Panc1 (cell line): ENCODE measurements around the gene TPI1. TPM values are rescaled to one million over a fixed set of nuclear protein-coding genes. Genes with fewer than 3 reads are reported as not detected.

Experiments used
- ATAC-seq: fragments of 200-7000 bp; cut with Tn5 transposase; 2 replicates; pipeline ENCODE4 v1.9.1; 2020; ENCODE audit warnings: mild to moderate bottlenecking, moderate library complexity
- BruUV-seq: library from RNA; stranded (reverse); fragments of 400-500 nt; replicated peaks from 2 replicates; lab custom pipeline; 2021; lab: Mats Ljungman, UMichigan
- CTCF ChIA-PET: fragments of 300-600 bp; sonication (Branson Sonifier 250); formaldehyde crosslinking; loops from one replicate; lab custom pipeline; 2022; ENCODE audit warnings: antibody characterized with exemption; lab: Charles Lee
- POLR2A ChIA-PET: fragments of 300-600 bp; sonication (Branson Sonifier 250); formaldehyde crosslinking; loops from one replicate; lab custom pipeline; 2022; ENCODE audit warnings: antibody characterized with exemption; lab: Charles Lee
- DNase-seq: peaks from one replicate; pipeline ENCODE4 v3.0.0-alpha.2; 2010; ENCODE audit warnings: low read depth, low spot score
- H3K27ac ChIP-seq: 2 replicates; pipeline ENCODE4 v1.5.1; 2011; ENCODE audit warnings: mild to moderate bottlenecking, low read length, inconsistent platforms
- H3K27me3 ChIP-seq: fragments of 200-500 bp; sonication (Bioruptor generic); 2 replicates; pipeline ENCODE4 v1.6.0; 2014; ENCODE audit warnings: low read length, inconsistent platforms; ENCODE audit not compliant: control insufficient read depth, insufficient read depth
- H3K36me3 ChIP-seq: fragments of 200-500 bp; sonication (Bioruptor generic); 2 replicates; pipeline ENCODE4 v1.5.1; 2014; ENCODE audit warnings: inconsistent platforms, mild to moderate bottlenecking, low read length, moderate library complexity; ENCODE audit not compliant: control insufficient read depth, insufficient read depth
- H3K4me1 ChIP-seq: 2 replicates; pipeline ENCODE4 v1.5.1; 2011; ENCODE audit warnings: inconsistent platforms, mild to moderate bottlenecking, low read length, moderate library complexity; ENCODE audit not compliant: control insufficient read depth, insufficient read depth
- H3K4me3 ChIP-seq, 2 experiments: 2 replicates each; pipeline ENCODE4 v1.5.1; 2011 to 2012; ENCODE audit warnings: low read depth in 2 of 2, low read length in 2 of 2, mild to moderate bottlenecking in 2 of 2, inconsistent platforms in 1 of 2, moderate library complexity in 1 of 2
- H3K9me3 ChIP-seq: fragments of 200-500 bp; sonication (Bioruptor generic); 2 replicates; pipeline ENCODE4 v1.5.1; 2014; ENCODE audit warnings: low read depth, mild to moderate bottlenecking, inconsistent platforms, low read length, moderate library complexity; ENCODE audit not compliant: control insufficient read depth, insufficient read depth
- CTCF ChIP-seq: fragments of 450-650 bp; IDR thresholded peaks from 2 replicates; pipeline ENCODE4 v1.5.1; 2017; ENCODE audit warnings: mild to moderate bottlenecking
- POLR2AphosphoS5 ChIP-seq: IDR thresholded peaks from 2 replicates; pipeline ENCODE4 v1.6.1; 2012; ENCODE audit warnings: mild to moderate bottlenecking, low read depth, low read length, moderate library complexity
- SIN3A ChIP-seq: IDR thresholded peaks from 2 replicates; pipeline ENCODE4 v1.6.1; 2012; ENCODE audit warnings: low read depth, mild to moderate bottlenecking, low read length, moderate library complexity, borderline replicate concordance; ENCODE audit not compliant: insufficient read depth
- TCF7L2 ChIP-seq: IDR thresholded peaks from 2 replicates; pipeline ENCODE4 v1.6.1; 2011; ENCODE audit warnings: mild to moderate bottlenecking, low read depth, low read length, inconsistent platforms
- in situ Hi-C: cut with HindIII; loops from 2 replicates; pipeline ENCODE4 v1.10.0; 2016; ENCODE audit warnings: low sequenced_read_pairs, low pct_unique_long_range_greater_than_20kb
- intact Hi-C: fragments of 100-400 bp; cut with micrococcal nuclease; formaldehyde crosslinking; loops from one replicate; pipeline ENCODE4 v1.10.0; 2022; ENCODE audit not compliant: unreplicated experiment
- total RNA-seq: library from RNA; stranded (reverse); gene quantifications from one replicate; pipeline ENCODE4 v1.2.1, GENCODE V29; 2021; ENCODE audit not compliant: unreplicated experiment
- TF ChIP-seq, protein P1 (sequence below), 2 experiments: IDR thresholded peaks; 2 replicates each; pipeline ENCODE4 v1.6.1; 2011 to 2012; ENCODE audit warnings: low read depth in 2 of 2, control low read depth in 1 of 2, low read length in 1 of 2, mild to moderate bottlenecking in 1 of 2, moderate library complexity in 1 of 2; ENCODE audit not compliant: insufficient read depth in 1 of 2

Gene TPI1
- total RNA-seq, 1 experiment from 2014 or later, result 693 TPM

DNA sequence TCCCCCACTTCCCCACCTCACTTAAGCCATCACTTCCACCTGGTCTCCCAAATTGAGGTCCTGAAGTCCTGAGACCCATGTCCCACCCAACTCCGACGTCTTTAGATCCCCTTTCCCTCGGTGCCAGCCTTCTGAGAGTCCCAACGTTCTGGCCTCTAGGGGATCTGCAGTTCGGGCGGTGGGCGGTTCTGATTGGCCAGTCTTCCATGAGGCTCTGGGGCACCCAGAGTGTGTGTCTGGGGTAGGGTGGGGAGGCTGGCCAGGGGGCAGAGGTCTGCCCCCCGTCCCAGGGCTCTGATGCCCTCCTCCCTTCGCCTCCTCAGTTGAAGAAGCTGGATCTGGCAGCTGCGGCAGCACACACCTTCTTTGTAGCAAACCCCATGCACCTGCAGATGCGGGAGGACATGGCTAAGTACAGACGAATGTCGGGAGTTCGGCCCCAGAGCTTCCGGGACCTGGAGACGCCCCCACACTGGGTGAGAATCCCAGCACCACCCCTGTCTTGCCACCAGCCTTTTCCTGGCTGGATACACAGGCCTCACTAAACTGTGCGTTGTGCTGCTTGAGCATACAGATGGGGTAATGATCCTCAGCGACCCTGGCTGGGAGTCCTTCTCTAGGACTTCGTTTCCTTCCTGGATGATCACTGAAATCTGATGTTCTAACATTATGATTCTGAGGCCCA is 37.7 kb upstream of the TPI1 start:
- BruUV-seq, result no TSS peak
- ATAC-seq, result peak; percentile 20; the same call in 1 of the 2 replicates

DNA sequence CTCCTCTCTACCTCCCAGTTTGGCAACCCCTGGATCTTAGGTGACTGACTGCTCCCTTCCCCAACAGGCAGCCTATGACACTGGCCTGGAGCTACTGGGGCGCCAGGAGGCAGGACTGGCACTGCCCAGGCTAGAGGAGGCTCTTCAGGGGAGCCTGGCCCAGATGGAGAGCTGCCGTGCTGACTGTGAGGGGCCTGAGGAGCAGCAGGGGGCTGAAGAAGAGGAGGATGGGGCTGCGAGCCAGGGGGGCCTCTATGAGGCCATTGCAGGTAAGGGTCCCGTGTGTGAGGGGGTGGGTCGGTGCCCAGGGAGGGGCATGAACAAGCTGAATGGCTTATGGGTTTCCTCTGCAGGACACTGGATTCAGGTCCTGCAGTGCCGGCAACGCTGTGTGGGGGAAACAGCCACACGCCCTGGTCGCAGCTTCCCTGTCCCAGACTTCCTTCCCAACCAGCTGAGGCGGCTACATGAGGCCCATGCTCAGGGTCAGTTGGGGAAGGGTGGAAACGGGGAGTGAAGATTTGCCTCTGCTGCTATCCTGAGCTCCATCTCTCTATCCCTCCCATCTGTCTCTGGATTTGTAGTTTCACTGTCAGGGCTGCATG is 36.9 kb upstream of the TPI1 start:
- ChIA-PET POLR2A (no interaction called here), CTCF (no interaction called here)
- in situ Hi-C loops, result no loop called here
- Histone ChIP-seq H3K27ac (no peak overlapping the region), H3K4me3 (no peak overlapping the region), H3K36me3 (no peaks in the 10 kb centered on the region), H3K27me3 (no peaks in the 10 kb centered on the region), H3K9me3 (no peaks in the 10 kb centered on the region), H3K4me1 (peaks cover 4% of the 10 kb centered on the region; the same call in 1 of the 2 replicates)
- DNase-seq (no peak), ATAC-seq (no peak)
- intact Hi-C loops, result no loop called here
- TF ChIP-seq POLR2AphosphoS5 (no peak), CTCF (no peak), SIN3A (no peak), TCF7L2 (no peak)
- TF ChIP-seq, protein P1, sequence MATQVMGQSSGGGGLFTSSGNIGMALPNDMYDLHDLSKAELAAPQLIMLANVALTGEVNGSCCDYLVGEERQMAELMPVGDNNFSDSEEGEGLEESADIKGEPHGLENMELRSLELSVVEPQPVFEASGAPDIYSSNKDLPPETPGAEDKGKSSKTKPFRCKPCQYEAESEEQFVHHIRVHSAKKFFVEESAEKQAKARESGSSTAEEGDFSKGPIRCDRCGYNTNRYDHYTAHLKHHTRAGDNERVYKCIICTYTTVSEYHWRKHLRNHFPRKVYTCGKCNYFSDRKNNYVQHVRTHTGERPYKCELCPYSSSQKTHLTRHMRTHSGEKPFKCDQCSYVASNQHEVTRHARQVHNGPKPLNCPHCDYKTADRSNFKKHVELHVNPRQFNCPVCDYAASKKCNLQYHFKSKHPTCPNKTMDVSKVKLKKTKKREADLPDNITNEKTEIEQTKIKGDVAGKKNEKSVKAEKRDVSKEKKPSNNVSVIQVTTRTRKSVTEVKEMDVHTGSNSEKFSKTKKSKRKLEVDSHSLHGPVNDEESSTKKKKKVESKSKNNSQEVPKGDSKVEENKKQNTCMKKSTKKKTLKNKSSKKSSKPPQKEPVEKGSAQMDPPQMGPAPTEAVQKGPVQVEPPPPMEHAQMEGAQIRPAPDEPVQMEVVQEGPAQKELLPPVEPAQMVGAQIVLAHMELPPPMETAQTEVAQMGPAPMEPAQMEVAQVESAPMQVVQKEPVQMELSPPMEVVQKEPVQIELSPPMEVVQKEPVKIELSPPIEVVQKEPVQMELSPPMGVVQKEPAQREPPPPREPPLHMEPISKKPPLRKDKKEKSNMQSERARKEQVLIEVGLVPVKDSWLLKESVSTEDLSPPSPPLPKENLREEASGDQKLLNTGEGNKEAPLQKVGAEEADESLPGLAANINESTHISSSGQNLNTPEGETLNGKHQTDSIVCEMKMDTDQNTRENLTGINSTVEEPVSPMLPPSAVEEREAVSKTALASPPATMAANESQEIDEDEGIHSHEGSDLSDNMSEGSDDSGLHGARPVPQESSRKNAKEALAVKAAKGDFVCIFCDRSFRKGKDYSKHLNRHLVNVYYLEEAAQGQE (IDR thresholded peaks at IDR 0.05; ENCODE audit: insufficient read depth in 1 of 2, low read depth in 2 of 2, low read length in 1 of 2), result no peak
- no TSS peak for BruUV-seq

More for the DNA sequence above, 37.7 kb upstream of the TPI1 start:
- TF ChIP-seq SIN3A, result no peak
- 0 out of 2 replicates have a peak, but pooled peaks have one; percentile 7 for TF ChIP-seq CTCF
- ChIA-PET CTCF (interaction anchor here (0.6 kb wide), 1 partner anchor 118 kb away, joined by 5 read pairs; no protein-coding TSS in a partner anchor), POLR2A (no interaction called here)
- intact Hi-C loops, result loop anchor here (5.0 kb wide), 1 partner anchor 77 kb away; the partner anchor contains the start of gene MLF2
- no peak for DNase-seq
- Histone ChIP-seq H3K27me3 (no peaks in the 10 kb centered on the region), H3K4me1 (peaks cover 10% of the 10 kb centered on the region; the same call in 1 of the 2 replicates), H3K4me3 (peak overlapping the region; percentile 65 to 67), H3K36me3 (no peaks in the 10 kb centered on the region), H3K27ac (peak overlapping the region; percentile 63; the same call in 1 of the 2 replicates), H3K9me3 (no peaks in the 10 kb centered on the region)
- in situ Hi-C loops, result no loop called here
